ENCODE measurements around the gene GFOD1.

GFOD1 gene

DNA sequence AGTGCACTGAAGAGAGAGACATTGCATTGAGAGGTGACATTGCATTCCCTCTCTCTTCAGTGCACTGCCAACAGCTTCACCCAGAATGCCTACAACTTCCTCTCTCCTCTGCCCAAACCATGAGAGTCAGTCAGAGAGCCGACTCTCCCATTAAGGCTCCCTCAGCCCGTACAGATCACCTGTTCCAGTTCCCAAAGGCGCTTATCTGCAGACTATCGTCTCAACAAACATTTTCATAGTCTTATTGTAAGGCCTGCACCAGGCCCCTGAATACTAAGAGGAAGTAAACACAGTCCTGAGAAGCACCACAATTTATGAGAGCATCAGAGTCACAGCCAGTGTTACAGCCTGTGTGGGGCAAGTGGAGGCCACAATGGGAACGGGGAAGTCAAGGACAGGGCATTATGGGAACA, 53.7 kb downstream of the GFOD1 start:
- TF ChIP-seq SUZ12 (IDR thresholded peaks at IDR 0.05), result no peak
- TF ChIP-seq LEF1 (IDR thresholded peaks at IDR 0.05; ENCODE audit: borderline replicate concordance), result no peak
- TF ChIP-seq ZNF384 (IDR thresholded peaks at IDR 0.05), result no peak
- TF ChIP-seq PKNOX1 (IDR thresholded peaks at IDR 0.05), result no peak
- TF ChIP-seq FOXK2 (IDR thresholded peaks at IDR 0.05), result no peak
- CTCF ChIA-PET, result interaction anchor here (0.8 kb wide), 1 partner anchor 142 kb away, joined by 3 read pairs; no protein-coding TSS in a partner anchor
- POLR2A ChIA-PET, result no interaction called here
- DNase-seq (ENCODE audit: extremely low spot score), result no peak

DNA sequence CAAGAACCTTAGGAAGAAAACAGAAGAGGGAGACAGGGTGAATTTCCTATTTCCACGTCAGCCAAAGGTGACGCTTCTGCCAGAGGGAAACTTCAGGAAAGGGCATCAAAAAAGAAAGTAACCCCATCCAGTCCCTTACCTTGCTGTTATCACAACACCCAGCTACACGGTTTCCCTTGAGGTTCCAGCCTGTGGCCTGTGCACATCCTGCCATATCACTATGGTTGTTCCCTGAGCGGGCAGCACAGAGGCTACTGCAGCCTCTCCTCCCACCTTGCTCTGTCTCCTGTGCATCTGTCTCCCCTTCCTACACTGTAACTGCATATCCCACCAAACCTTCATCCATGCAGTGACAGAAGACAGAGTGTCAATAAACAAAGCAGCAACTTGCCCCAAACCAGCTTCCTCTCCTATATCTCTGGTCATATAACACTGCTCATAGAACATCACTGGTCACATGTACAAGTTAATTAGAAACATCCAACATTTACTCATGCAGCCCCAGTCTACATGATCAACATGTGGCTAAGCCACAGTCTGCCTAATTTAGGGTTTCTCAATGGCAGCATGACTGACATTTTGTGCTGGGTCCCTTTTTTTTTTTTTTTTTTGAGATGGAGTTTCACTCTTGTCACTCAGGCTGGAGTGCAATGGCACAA, 54.7 kb downstream of the GFOD1 start:
- no peak for DNase-seq (ENCODE audit: extremely low spot score)
- POLR2A ChIA-PET, result interaction anchor here (1.1 kb wide), 1 partner anchor 104 kb away, joined by 5 read pairs; the partner anchor contains the start of gene TBC1D7
- no peak for TF ChIP-seq FOXM1 (IDR thresholded peaks at IDR 0.05; ENCODE audit: borderline replicate concordance)
- TF ChIP-seq ARNT (IDR thresholded peaks at IDR 0.05), result no peak
- TF ChIP-seq SP1 (IDR thresholded peaks at IDR 0.05), result no peak
- no peak for TF ChIP-seq ZNF384 (IDR thresholded peaks at IDR 0.05)
- no peak for TF ChIP-seq TARDBP (IDR thresholded peaks at IDR 0.05)
- TF ChIP-seq L3MBTL2 (conservative IDR thresholded peaks at IDR 0.05), result no peak
- CTCF ChIA-PET, result no interaction called here

DNA sequence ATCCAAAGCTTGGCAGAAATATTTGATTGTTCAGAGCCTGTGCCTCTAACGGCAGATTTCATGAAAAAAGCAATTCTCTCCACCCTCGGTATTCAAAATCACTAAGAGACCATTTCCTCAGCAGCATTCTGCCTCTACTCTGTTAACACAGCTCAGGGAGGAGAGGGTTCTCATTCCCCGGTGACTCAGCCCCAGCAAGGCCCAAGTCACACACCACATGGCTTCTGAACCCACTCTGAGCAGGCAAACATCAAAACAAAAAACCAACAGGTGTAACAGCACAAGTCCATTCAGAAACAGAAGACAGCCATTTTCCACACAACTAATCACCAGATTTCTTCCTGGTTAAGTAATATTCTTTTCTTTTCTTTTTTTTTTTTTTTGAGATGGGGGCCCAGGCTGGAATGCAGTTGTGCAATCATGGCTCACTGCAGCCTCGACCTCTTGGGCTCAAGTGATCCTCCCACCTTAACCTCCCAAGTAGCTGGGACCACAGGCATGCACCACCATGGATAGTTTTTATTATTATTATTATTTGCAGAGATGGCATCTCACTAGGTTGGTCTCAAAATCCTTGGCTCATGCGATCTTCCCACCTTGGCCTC, 55.4 kb downstream of the GFOD1 start:
- ChIA-PET CTCF (no interaction called here), POLR2A (interaction anchor here (1.1 kb wide), 1 partner anchor 103 kb away, joined by 5 read pairs; the partner anchor contains the start of gene TBC1D7)
- TF ChIP-seq L3MBTL2 (conservative IDR thresholded peaks at IDR 0.05), result no peak
- no peak for TF ChIP-seq FOXA1 (IDR thresholded peaks at IDR 0.05)
- no peak for TF ChIP-seq ELF4 (IDR thresholded peaks at IDR 0.05)
- TF ChIP-seq LEF1 (IDR thresholded peaks at IDR 0.05; ENCODE audit: borderline replicate concordance), result no peak
- TF ChIP-seq ZNF384 (IDR thresholded peaks at IDR 0.05), result no peak
- no peak for TF ChIP-seq NFRKB (IDR thresholded peaks at IDR 0.05)
- no peak for TF ChIP-seq BHLHE40 (IDR thresholded peaks at IDR 0.05; ENCODE audit: borderline replicate concordance)
- no peak for TF ChIP-seq FOXK2 (IDR thresholded peaks at IDR 0.05)
- TF ChIP-seq HDGF (IDR thresholded peaks at IDR 0.05; ENCODE audit: borderline replicate concordance), result no peak
- no peak for TF ChIP-seq CTBP1 (IDR thresholded peaks at IDR 0.05; ENCODE audit: borderline replicate concordance)
- no peak for TF ChIP-seq SP1 (IDR thresholded peaks at IDR 0.05)
- no peak for TF ChIP-seq FOXM1 (IDR thresholded peaks at IDR 0.05; ENCODE audit: borderline replicate concordance)
- no peak for DNase-seq (ENCODE audit: extremely low spot score)

DNA sequence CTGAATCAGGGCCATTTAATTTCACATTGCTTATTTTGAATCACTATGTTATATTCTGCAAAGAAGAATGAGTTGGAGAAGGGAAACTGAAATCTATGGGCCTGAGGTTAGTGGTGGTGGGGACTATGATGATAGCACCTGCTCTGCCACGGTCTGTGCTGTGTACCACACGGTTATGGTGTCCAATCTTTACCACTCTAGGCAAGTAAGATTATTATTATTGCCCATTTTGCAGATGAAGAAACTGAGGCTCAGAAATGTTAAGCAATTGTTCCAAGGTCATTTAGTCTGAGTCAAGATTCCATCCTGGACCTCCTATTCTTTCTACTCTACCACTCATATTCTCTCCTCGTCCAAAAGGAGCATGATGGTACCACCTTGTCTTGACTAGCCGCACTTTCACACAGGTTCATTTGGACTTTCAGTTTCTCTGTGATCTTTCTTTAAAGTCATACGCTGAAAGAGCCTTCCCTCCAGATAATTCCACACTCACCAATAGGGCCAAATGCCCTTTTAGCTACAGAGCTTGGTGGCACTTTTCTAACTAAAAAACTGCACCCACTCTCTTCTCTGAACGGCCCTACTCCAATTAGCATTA, 56.2 kb downstream of the GFOD1 start:
- no peak for DNase-seq (ENCODE audit: extremely low spot score)
- POLR2A ChIA-PET, result interaction anchor here (1.1 kb wide), 1 partner anchor 103 kb away, joined by 5 read pairs; the partner anchor contains the start of gene TBC1D7
- CTCF ChIA-PET, result no interaction called here
- no peak for TF ChIP-seq ZNF384 (IDR thresholded peaks at IDR 0.05)
- TF ChIP-seq LEF1 (IDR thresholded peaks at IDR 0.05; ENCODE audit: borderline replicate concordance), result no peak
- no peak for TF ChIP-seq SP1 (IDR thresholded peaks at IDR 0.05)
- no peak for TF ChIP-seq CTBP1 (IDR thresholded peaks at IDR 0.05; ENCODE audit: borderline replicate concordance)
- no peak for TF ChIP-seq ARNT (IDR thresholded peaks at IDR 0.05)
- no peak for TF ChIP-seq ELF4 (IDR thresholded peaks at IDR 0.05)
- no peak for TF ChIP-seq PKNOX1 (IDR thresholded peaks at IDR 0.05)
- no peak for TF ChIP-seq FOXK2 (IDR thresholded peaks at IDR 0.05)

GRCh38 chr6:13429406-13429753, 58.0 kb downstream of the GFOD1 start:
- ChIA-PET CTCF (interaction anchor here (0.6 kb wide), 1 partner anchor 975 kb away, joined by 3 read pairs; no protein-coding TSS in a partner anchor), POLR2A (no interaction called here)
- no peak for DNase-seq (ENCODE audit: extremely low spot score)
- TF ChIP-seq FOXA1 (IDR thresholded peaks at IDR 0.05) (no peak), ZNF384 (IDR thresholded peaks at IDR 0.05) (no peak), CTBP1 (IDR thresholded peaks at IDR 0.05; ENCODE audit: borderline replicate concordance) (no peak), HDGF (IDR thresholded peaks at IDR 0.05; ENCODE audit: borderline replicate concordance) (no peak), LEF1 (IDR thresholded peaks at IDR 0.05; ENCODE audit: borderline replicate concordance) (no peak), FOXM1 (IDR thresholded peaks at IDR 0.05; ENCODE audit: borderline replicate concordance) (no peak)

DNA sequence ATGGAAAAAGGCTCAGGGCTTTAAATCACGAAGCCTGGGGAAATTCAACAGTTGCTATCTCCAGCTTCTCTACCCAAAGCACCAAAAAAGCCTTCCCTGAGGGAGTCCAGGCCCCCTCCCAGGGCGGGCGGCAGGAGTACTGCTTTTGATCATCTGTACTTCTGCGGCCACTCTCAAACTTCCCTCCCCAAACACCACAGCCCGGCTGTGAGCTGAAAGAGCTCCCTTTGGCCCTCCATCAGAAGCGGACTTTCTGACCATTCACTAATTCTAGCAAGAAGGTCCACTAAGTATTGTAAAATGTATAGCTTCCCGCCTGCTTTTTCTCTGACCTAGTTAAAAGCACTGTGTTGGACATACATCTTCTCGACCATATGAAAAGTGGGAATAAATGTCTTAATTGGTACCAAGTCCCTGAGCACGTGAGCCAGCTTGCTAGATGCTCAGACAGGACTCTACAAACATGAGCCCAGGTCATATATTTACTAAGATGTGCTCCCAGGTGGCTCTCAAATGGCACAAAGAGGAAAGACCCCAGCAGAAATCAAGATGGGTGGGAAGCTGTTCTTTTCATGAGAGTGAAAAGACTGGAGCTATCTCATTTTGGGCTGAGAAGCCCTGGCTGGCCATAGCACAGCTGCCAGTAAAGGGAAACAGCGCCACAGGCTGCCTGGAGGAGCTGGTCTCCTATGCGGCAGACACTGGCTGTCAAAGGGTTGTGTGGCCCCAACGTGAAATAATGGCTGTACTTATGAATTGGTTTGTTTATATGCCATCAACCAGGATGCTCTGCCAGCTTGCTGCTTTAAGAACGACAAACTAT, 58.6 kb downstream of the GFOD1 start:
- ChIA-PET POLR2A (no interaction called here), CTCF (interaction anchor here (0.6 kb wide), 1 partner anchor 974 kb away, joined by 3 read pairs; no protein-coding TSS in a partner anchor)
- no peak for DNase-seq (ENCODE audit: extremely low spot score)
- TF ChIP-seq FOXM1 (IDR thresholded peaks at IDR 0.05; ENCODE audit: borderline replicate concordance) (no peak), L3MBTL2 (conservative IDR thresholded peaks at IDR 0.05) (no peak), ARNT (IDR thresholded peaks at IDR 0.05) (no peak), NFRKB (IDR thresholded peaks at IDR 0.05) (no peak), LEF1 (IDR thresholded peaks at IDR 0.05; ENCODE audit: borderline replicate concordance) (no peak), BHLHE40 (IDR thresholded peaks at IDR 0.05; ENCODE audit: borderline replicate concordance) (no peak), SUZ12 (IDR thresholded peaks at IDR 0.05) (no peak), FOXK2 (IDR thresholded peaks at IDR 0.05) (no peak), ELF4 (IDR thresholded peaks at IDR 0.05) (no peak), PKNOX1 (IDR thresholded peaks at IDR 0.05) (no peak), ZNF384 (IDR thresholded peaks at IDR 0.05) (no peak), SP1 (IDR thresholded peaks at IDR 0.05) (no peak), CTBP1 (IDR thresholded peaks at IDR 0.05; ENCODE audit: borderline replicate concordance) (no peak), FOXA1 (IDR thresholded peaks at IDR 0.05) (no peak), HDGF (IDR thresholded peaks at IDR 0.05; ENCODE audit: borderline replicate concordance) (no peak), TARDBP (IDR thresholded peaks at IDR 0.05) (no peak)
